WTC11 (cell line): ENCODE results near the gene PGRMC2. TPM values are rescaled to one million over a fixed set of nuclear protein-coding genes. Genes with fewer than 3 reads are reported as not detected.

Source experiments
- ATAC-seq: fragments of 200-7000 bp; cut with Tn5 transposase; 2 replicates; pipeline ENCODE4 v1.10.0; 2021; ENCODE audit warnings: mild to moderate bottlenecking, moderate library complexity
- CTCF ChIA-PET: fragments of 300-600 bp; sonication (Branson Sonifier 250); formaldehyde crosslinking; loops from one replicate; lab custom pipeline; 2021; ENCODE audit warnings: antibody characterized with exemption; lab: Charles Lee
- POLR2A ChIA-PET: fragments of 350-600 bp; sonication (Branson Sonifier 250); formaldehyde crosslinking; loops from one replicate; lab custom pipeline; 2021; ENCODE audit warnings: antibody characterized with exemption; lab: Charles Lee
- DNase-seq: peaks from one replicate; pipeline ENCODE4 v3.0.0; 2021; ENCODE audit warnings: low spot score
- H3K27ac Mint-ChIP-seq: 2 replicates; pipeline ENCODE4 v1.8.0; 2021; ENCODE audit warnings: mixed read lengths
- H3K27me3 Mint-ChIP-seq: 2 replicates; pipeline ENCODE4 v1.8.0; 2021; ENCODE audit warnings: low read depth, mild to moderate bottlenecking, moderate library complexity, mixed read lengths
- H3K36me3 Mint-ChIP-seq: 2 replicates; pipeline ENCODE4 v1.8.0; 2021; ENCODE audit warnings: mixed read lengths
- H3K4me1 Mint-ChIP-seq: 2 replicates; pipeline ENCODE4 v1.8.0; 2022; ENCODE audit warnings: mixed read lengths
- H3K4me3 Mint-ChIP-seq: 2 replicates; pipeline ENCODE4 v1.8.0; 2021; ENCODE audit warnings: mild to moderate bottlenecking, moderate library complexity, mixed read lengths
- H3K9me3 Mint-ChIP-seq: 2 replicates; pipeline ENCODE4 v1.8.0; 2021; ENCODE audit warnings: mixed read lengths
- CBFB ChIP-seq: sonication (generic); formaldehyde crosslinking; IDR thresholded peaks from 2 replicates; pipeline ENCODE4 v1.8.1; 2022; ENCODE audit warnings: mild to moderate bottlenecking, low read depth, missing genetic modification reagents
- FOXK1 ChIP-seq: sonication (generic); formaldehyde crosslinking; IDR thresholded peaks from 2 replicates; pipeline ENCODE4 v1.8.0; 2022; ENCODE audit warnings: mild to moderate bottlenecking, moderate library complexity, missing genetic modification reagents
- IRF2 ChIP-seq: sonication (generic); formaldehyde crosslinking; IDR thresholded peaks from 2 replicates; pipeline ENCODE4 v1.8.0; 2022; ENCODE audit warnings: low read depth, missing genetic modification reagents, borderline replicate concordance
- JUN ChIP-seq: sonication (generic); formaldehyde crosslinking; IDR thresholded peaks from 2 replicates; pipeline ENCODE4 v1.8.0; 2023; ENCODE audit warnings: mild to moderate bottlenecking, missing genetic modification reagents
- NR3C1 ChIP-seq: sonication (generic); formaldehyde crosslinking; conservative IDR thresholded peaks from 2 replicates; pipeline ENCODE4 v1.8.1; 2023; ENCODE audit warnings: low read depth, mild to moderate bottlenecking, missing genetic modification reagents
- OVOL2 ChIP-seq: fragments of 250-450 bp; sonication (Bioruptor Pico); IDR thresholded peaks from 2 replicates; pipeline ENCODE4 v1.9.0; 2021; ENCODE audit warnings: mild to moderate bottlenecking, borderline replicate concordance
- ZBTB21 ChIP-seq: sonication (generic); formaldehyde crosslinking; IDR thresholded peaks from 2 replicates; pipeline ENCODE4 v1.8.1; 2023; ENCODE audit warnings: mild to moderate bottlenecking, missing genetic modification reagents, borderline replicate concordance
- ZNF423 ChIP-seq: fragments of 250-450 bp; sonication (Bioruptor Pico); IDR thresholded peaks from 2 replicates; pipeline ENCODE4 v2.1.2; 2022; ENCODE audit warnings: mild to moderate bottlenecking, moderate library complexity
- ZNF671 ChIP-seq: fragments of 250-450 bp; sonication (Bioruptor Pico); IDR thresholded peaks from 2 replicates; pipeline ENCODE4 v1.8.0; 2021; ENCODE audit warnings: mild to moderate bottlenecking
- total RNA-seq: library from RNA; stranded (reverse); gene quantifications from 3 replicates; pipeline ENCODE4 v1.2.3, GENCODE V29; 2021
- TF ChIP-seq, protein P1 (sequence below): sonication (generic); formaldehyde crosslinking; IDR thresholded peaks from 2 replicates; pipeline ENCODE4 v1.8.0; 2023; ENCODE audit warnings: missing genetic modification reagents, mild to moderate bottlenecking, borderline replicate concordance
- TF ChIP-seq, protein P2 (sequence below): fragments of 250-450 bp; sonication (Bioruptor Pico); IDR thresholded peaks from 2 replicates; pipeline ENCODE4 v1.9.0; 2021; ENCODE audit warnings: mild to moderate bottlenecking
- TF ChIP-seq, protein P3 (sequence below): sonication (generic); formaldehyde crosslinking; IDR thresholded peaks from 2 replicates; pipeline ENCODE4 v1.8.0; 2022; ENCODE audit warnings: mild to moderate bottlenecking, missing genetic modification reagents
- TF ChIP-seq, protein P4 (sequence below): fragments of 250-450 bp; sonication (Bioruptor Pico); IDR thresholded peaks from 2 replicates; pipeline ENCODE4 v1.8.0; 2021; ENCODE audit warnings: mild to moderate bottlenecking
- TF ChIP-seq, protein P5 (sequence below): sonication (generic); formaldehyde crosslinking; IDR thresholded peaks from 2 replicates; pipeline ENCODE4 v1.8.1; 2022; ENCODE audit warnings: missing genetic modification reagents, borderline replicate concordance
- TF ChIP-seq, protein P6 (sequence below): fragments of 250-450 bp; sonication (Bioruptor Pico); IDR thresholded peaks from 2 replicates; pipeline ENCODE4 v1.9.0; 2021; ENCODE audit warnings: mild to moderate bottlenecking, borderline replicate concordance
- TF ChIP-seq, protein P7 (sequence below): sonication (generic); formaldehyde crosslinking; IDR thresholded peaks from 2 replicates; pipeline ENCODE4 v1.8.0; 2023; ENCODE audit warnings: mild to moderate bottlenecking, missing genetic modification reagents

PGRMC2 gene
- total RNA-seq, 1 experiment from 2014 or later = 68.2 TPM

DNA sequence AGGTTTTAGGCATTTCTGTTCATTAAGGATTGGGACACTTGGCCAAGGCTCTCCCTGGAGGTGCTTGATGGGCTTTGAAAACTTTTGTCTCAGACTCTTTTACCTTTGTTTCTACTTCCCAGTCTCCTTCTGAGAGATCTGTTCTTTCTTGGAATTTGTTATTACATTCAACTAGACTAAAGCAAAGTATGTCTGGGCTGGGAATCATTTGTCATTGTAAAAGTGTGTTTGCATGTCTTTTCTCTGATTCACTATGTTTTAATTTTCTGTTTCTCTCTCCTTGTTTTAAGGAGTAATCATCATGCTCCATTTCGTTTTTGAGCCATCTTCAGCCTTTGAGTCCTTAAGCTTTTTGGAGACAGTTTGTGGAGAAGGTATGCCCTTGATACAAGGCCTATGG is 12.2 kb upstream of the PGRMC2 start:
- ATAC-seq = no peak
- no peaks in the 10 kb centered on the region for H3K27me3 Mint-ChIP-seq
- no peaks in the 10 kb centered on the region for H3K9me3 Mint-ChIP-seq
- TF ChIP-seq FOXK1 (CRISPR knock-in tag) = no peak
- TF ChIP-seq, protein P1, sequence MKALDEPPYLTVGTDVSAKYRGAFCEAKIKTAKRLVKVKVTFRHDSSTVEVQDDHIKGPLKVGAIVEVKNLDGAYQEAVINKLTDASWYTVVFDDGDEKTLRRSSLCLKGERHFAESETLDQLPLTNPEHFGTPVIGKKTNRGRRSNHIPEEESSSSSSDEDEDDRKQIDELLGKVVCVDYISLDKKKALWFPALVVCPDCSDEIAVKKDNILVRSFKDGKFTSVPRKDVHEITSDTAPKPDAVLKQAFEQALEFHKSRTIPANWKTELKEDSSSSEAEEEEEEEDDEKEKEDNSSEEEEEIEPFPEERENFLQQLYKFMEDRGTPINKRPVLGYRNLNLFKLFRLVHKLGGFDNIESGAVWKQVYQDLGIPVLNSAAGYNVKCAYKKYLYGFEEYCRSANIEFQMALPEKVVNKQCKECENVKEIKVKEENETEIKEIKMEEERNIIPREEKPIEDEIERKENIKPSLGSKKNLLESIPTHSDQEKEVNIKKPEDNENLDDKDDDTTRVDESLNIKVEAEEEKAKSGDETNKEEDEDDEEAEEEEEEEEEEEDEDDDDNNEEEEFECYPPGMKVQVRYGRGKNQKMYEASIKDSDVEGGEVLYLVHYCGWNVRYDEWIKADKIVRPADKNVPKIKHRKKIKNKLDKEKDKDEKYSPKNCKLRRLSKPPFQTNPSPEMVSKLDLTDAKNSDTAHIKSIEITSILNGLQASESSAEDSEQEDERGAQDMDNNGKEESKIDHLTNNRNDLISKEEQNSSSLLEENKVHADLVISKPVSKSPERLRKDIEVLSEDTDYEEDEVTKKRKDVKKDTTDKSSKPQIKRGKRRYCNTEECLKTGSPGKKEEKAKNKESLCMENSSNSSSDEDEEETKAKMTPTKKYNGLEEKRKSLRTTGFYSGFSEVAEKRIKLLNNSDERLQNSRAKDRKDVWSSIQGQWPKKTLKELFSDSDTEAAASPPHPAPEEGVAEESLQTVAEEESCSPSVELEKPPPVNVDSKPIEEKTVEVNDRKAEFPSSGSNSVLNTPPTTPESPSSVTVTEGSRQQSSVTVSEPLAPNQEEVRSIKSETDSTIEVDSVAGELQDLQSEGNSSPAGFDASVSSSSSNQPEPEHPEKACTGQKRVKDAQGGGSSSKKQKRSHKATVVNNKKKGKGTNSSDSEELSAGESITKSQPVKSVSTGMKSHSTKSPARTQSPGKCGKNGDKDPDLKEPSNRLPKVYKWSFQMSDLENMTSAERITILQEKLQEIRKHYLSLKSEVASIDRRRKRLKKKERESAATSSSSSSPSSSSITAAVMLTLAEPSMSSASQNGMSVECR (CRISPR knock-in tag) = no peak
- TF ChIP-seq IRF2 (CRISPR knock-in tag) = no peak
- TF ChIP-seq, protein P2, sequence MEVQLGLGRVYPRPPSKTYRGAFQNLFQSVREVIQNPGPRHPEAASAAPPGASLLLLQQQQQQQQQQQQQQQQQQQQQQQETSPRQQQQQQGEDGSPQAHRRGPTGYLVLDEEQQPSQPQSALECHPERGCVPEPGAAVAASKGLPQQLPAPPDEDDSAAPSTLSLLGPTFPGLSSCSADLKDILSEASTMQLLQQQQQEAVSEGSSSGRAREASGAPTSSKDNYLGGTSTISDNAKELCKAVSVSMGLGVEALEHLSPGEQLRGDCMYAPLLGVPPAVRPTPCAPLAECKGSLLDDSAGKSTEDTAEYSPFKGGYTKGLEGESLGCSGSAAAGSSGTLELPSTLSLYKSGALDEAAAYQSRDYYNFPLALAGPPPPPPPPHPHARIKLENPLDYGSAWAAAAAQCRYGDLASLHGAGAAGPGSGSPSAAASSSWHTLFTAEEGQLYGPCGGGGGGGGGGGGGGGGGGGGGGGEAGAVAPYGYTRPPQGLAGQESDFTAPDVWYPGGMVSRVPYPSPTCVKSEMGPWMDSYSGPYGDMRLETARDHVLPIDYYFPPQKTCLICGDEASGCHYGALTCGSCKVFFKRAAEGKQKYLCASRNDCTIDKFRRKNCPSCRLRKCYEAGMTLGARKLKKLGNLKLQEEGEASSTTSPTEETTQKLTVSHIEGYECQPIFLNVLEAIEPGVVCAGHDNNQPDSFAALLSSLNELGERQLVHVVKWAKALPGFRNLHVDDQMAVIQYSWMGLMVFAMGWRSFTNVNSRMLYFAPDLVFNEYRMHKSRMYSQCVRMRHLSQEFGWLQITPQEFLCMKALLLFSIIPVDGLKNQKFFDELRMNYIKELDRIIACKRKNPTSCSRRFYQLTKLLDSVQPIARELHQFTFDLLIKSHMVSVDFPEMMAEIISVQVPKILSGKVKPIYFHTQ (CRISPR knock-in tag) = no peak
- TF ChIP-seq ZBTB21 (CRISPR knock-in tag) = no peak
- TF ChIP-seq ZNF423 (CRISPR knock-in tag) = no peak
- TF ChIP-seq, protein P3, sequence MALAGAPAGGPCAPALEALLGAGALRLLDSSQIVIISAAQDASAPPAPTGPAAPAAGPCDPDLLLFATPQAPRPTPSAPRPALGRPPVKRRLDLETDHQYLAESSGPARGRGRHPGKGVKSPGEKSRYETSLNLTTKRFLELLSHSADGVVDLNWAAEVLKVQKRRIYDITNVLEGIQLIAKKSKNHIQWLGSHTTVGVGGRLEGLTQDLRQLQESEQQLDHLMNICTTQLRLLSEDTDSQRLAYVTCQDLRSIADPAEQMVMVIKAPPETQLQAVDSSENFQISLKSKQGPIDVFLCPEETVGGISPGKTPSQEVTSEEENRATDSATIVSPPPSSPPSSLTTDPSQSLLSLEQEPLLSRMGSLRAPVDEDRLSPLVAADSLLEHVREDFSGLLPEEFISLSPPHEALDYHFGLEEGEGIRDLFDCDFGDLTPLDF (CRISPR knock-in tag) = no peak
- TF ChIP-seq, protein P4, sequence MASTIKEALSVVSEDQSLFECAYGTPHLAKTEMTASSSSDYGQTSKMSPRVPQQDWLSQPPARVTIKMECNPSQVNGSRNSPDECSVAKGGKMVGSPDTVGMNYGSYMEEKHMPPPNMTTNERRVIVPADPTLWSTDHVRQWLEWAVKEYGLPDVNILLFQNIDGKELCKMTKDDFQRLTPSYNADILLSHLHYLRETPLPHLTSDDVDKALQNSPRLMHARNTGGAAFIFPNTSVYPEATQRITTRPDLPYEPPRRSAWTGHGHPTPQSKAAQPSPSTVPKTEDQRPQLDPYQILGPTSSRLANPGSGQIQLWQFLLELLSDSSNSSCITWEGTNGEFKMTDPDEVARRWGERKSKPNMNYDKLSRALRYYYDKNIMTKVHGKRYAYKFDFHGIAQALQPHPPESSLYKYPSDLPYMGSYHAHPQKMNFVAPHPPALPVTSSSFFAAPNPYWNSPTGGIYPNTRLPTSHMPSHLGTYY (CRISPR knock-in tag) = no peak
- TF ChIP-seq NR3C1 (CRISPR knock-in tag) = no peak
- TF ChIP-seq, protein P5, sequence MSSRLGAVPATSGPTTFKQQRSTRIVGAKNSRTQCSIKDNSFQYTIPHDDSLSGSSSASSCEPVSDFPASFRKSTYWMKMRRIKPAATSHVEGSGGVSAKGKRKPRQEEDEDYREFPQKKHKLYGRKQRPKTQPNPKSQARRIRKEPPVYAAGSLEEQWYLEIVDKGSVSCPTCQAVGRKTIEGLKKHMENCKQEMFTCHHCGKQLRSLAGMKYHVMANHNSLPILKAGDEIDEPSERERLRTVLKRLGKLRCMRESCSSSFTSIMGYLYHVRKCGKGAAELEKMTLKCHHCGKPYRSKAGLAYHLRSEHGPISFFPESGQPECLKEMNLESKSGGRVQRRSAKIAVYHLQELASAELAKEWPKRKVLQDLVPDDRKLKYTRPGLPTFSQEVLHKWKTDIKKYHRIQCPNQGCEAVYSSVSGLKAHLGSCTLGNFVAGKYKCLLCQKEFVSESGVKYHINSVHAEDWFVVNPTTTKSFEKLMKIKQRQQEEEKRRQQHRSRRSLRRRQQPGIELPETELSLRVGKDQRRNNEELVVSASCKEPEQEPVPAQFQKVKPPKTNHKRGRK (CRISPR knock-in tag) = no peak
- TF ChIP-seq, all 79 proteins: peak for 0
- Mint-ChIP-seq H3K36me3 (peaks cover 7% of the 10 kb centered on the region), H3K4me1 (no peaks in the 10 kb centered on the region; the same call in 1 of the 2 replicates), H3K27ac (no peak overlapping the region), H3K4me3 (no peak overlapping the region)
- ChIA-PET CTCF (no interaction called here), POLR2A (no interaction called here)
- no peak for DNase-seq

DNA sequence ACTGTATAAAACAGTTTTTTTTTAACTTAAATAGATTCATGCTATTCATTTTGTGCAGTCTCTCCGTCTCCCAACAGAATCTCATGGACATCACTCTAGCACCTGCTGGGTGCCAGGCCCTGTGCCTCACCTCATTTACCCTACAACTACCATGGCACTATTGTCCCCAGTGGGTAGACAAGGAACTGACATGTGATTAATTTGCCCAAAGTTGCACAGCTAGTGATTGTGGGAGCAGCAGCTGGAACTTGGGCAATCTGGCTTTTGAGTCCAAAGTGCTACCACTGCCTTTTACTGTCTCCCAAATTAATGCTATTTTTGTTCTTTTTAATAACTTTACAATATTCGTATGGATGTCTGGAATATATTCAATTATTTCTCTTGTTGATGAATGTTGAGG is 11.2 kb upstream of the PGRMC2 start:
- Mint-ChIP-seq H3K27ac (no peak overlapping the region), H3K36me3 (peaks cover 7% of the 10 kb centered on the region), H3K27me3 (no peaks in the 10 kb centered on the region), H3K4me3 (no peak overlapping the region), H3K4me1 (no peaks in the 10 kb centered on the region), H3K9me3 (no peaks in the 10 kb centered on the region)
- ChIA-PET POLR2A (interaction anchor here (1.2 kb wide), 1 partner anchor 12 kb away, joined by 3 read pairs; no protein-coding TSS in a partner anchor), CTCF (no interaction called here)
- DNase-seq = no peak
- no peak for ATAC-seq
- TF ChIP-seq ZNF671 (CRISPR knock-in tag) (no peak), NR3C1 (CRISPR knock-in tag) (no peak), OVOL2 (no peak), JUN (CRISPR knock-in tag) (no peak), CBFB (CRISPR knock-in tag) (no peak)
- TF ChIP-seq, protein P6, sequence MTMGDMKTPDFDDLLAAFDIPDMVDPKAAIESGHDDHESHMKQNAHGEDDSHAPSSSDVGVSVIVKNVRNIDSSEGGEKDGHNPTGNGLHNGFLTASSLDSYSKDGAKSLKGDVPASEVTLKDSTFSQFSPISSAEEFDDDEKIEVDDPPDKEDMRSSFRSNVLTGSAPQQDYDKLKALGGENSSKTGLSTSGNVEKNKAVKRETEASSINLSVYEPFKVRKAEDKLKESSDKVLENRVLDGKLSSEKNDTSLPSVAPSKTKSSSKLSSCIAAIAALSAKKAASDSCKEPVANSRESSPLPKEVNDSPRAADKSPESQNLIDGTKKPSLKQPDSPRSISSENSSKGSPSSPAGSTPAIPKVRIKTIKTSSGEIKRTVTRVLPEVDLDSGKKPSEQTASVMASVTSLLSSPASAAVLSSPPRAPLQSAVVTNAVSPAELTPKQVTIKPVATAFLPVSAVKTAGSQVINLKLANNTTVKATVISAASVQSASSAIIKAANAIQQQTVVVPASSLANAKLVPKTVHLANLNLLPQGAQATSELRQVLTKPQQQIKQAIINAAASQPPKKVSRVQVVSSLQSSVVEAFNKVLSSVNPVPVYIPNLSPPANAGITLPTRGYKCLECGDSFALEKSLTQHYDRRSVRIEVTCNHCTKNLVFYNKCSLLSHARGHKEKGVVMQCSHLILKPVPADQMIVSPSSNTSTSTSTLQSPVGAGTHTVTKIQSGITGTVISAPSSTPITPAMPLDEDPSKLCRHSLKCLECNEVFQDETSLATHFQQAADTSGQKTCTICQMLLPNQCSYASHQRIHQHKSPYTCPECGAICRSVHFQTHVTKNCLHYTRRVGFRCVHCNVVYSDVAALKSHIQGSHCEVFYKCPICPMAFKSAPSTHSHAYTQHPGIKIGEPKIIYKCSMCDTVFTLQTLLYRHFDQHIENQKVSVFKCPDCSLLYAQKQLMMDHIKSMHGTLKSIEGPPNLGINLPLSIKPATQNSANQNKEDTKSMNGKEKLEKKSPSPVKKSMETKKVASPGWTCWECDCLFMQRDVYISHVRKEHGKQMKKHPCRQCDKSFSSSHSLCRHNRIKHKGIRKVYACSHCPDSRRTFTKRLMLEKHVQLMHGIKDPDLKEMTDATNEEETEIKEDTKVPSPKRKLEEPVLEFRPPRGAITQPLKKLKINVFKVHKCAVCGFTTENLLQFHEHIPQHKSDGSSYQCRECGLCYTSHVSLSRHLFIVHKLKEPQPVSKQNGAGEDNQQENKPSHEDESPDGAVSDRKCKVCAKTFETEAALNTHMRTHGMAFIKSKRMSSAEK (CRISPR knock-in tag) = no peak
- TF ChIP-seq, protein P7, sequence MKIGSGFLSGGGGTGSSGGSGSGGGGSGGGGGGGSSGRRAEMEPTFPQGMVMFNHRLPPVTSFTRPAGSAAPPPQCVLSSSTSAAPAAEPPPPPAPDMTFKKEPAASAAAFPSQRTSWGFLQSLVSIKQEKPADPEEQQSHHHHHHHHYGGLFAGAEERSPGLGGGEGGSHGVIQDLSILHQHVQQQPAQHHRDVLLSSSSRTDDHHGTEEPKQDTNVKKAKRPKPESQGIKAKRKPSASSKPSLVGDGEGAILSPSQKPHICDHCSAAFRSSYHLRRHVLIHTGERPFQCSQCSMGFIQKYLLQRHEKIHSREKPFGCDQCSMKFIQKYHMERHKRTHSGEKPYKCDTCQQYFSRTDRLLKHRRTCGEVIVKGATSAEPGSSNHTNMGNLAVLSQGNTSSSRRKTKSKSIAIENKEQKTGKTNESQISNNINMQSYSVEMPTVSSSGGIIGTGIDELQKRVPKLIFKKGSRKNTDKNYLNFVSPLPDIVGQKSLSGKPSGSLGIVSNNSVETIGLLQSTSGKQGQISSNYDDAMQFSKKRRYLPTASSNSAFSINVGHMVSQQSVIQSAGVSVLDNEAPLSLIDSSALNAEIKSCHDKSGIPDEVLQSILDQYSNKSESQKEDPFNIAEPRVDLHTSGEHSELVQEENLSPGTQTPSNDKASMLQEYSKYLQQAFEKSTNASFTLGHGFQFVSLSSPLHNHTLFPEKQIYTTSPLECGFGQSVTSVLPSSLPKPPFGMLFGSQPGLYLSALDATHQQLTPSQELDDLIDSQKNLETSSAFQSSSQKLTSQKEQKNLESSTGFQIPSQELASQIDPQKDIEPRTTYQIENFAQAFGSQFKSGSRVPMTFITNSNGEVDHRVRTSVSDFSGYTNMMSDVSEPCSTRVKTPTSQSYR (CRISPR knock-in tag) = no peak
